GM12801 (cell line): ENCODE measurements around the gene TUT4.

Experiments
- TF ChIP-seq, protein P1 (sequence below): IDR thresholded peaks from one replicate; pipeline ENCODE4 v1.5.1; 2011; ENCODE audit warnings: control low read depth; ENCODE audit not compliant: insufficient read length; ENCODE audit errors: extremely low read depth

Gene TUT4

DNA sequence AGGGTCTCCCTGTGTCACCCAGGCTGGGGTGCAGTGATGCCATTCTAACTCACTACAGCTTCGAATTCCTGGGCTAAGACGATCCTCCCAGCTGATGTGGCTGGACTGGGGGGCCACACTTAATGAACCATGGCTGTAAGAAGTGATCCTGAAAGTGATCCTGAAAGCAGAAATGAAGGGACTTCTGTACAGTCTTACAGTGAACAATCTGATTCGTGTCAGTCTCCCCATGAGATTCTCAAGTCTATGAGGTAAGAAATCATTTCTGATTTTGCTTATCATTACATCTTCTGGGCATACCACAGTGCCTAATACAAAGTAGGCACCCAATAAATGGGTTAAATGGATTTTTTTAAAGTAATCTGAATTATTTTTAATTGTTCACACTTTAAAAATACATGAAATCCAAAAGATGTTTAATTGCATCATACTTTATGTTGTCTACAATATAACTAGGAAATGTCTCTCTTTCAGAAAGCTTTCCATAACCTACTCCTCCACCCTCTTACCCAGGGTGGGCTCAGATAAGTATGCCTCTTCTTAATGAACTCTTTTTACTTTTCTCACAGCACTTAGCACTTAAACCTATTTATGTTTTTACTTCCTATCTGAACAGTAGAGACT is 21.5 kb downstream of the TUT4 start:
- TF ChIP-seq, protein P1, sequence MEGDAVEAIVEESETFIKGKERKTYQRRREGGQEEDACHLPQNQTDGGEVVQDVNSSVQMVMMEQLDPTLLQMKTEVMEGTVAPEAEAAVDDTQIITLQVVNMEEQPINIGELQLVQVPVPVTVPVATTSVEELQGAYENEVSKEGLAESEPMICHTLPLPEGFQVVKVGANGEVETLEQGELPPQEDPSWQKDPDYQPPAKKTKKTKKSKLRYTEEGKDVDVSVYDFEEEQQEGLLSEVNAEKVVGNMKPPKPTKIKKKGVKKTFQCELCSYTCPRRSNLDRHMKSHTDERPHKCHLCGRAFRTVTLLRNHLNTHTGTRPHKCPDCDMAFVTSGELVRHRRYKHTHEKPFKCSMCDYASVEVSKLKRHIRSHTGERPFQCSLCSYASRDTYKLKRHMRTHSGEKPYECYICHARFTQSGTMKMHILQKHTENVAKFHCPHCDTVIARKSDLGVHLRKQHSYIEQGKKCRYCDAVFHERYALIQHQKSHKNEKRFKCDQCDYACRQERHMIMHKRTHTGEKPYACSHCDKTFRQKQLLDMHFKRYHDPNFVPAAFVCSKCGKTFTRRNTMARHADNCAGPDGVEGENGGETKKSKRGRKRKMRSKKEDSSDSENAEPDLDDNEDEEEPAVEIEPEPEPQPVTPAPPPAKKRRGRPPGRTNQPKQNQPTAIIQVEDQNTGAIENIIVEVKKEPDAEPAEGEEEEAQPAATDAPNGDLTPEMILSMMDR, result no peak

DNA sequence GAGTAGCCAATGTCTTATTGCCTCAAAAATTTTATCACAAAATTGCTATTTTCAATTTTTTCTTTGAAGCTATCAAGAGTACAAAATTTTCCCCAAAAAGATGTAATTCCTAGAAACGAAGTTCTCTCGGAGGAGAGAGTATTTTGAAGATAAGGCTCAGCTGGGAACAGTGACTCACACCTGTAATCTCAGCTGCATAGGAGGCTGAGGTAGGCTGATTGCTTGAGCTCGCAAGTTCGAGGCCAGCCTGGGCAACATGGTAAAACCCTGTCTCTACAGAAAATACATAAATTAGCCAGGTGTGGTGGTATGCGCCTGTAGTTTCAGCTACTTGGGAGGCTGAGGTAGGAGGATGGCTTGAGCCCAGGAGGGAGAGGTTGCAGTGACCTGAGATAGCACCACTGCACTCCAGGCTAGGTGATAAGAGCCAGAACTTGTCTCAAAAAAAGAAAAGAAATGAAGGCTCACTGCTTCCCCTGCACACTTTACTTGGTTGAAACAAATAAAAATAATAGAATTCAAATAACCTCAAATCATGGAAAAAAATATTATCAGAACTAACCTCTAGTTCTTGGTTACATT is 22.2 kb downstream of the TUT4 start:
- TF ChIP-seq, protein P1, result no peak

- TF ChIP-seq, protein P1, result no peak
Observed at GRCh38 chr1:52523376-52523775, 29.5 kb downstream of the TUT4 start.

- TF ChIP-seq, protein P1, result no peak
Observed at GRCh38 chr1:52520148-52520547, 32.7 kb downstream of the TUT4 start.

- TF ChIP-seq, protein P1, result no peak
Observed at GRCh38 chr1:52518962-52519361, 33.9 kb downstream of the TUT4 start.

GRCh38 chr1:52511851-52512615 is 40.9 kb downstream of the TUT4 start:
- TF ChIP-seq, protein P1, result no peak

DNA sequence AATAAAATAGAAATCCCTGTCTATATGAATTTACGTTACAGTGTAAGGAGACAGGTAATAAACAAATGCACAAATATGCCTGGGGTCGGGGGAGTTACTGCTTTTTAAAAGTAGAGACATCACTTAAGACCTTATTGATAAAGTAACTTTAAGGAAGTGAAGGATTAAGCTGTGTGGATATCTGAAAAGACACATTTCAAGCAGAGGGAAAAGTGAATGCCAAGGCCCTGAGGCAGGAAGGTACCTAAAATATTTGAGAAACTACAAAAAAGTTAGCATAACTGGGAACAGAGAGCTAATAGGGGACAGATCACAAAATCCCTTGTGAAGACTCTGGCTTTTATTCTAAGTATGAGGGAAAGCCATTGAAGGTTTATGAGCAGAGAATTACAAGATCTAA is 41.5 kb downstream of the TUT4 start:
- TF ChIP-seq, protein P1, result no peak
